Measurements from ENCODE around the gene PTBP3.
"Not testable (repeated sequence)": the region's sequence is repeated elsewhere in the genome, so short reads cannot be mapped to it uniquely, and the experiment has no call there.

Gene PTBP3

DNA sequence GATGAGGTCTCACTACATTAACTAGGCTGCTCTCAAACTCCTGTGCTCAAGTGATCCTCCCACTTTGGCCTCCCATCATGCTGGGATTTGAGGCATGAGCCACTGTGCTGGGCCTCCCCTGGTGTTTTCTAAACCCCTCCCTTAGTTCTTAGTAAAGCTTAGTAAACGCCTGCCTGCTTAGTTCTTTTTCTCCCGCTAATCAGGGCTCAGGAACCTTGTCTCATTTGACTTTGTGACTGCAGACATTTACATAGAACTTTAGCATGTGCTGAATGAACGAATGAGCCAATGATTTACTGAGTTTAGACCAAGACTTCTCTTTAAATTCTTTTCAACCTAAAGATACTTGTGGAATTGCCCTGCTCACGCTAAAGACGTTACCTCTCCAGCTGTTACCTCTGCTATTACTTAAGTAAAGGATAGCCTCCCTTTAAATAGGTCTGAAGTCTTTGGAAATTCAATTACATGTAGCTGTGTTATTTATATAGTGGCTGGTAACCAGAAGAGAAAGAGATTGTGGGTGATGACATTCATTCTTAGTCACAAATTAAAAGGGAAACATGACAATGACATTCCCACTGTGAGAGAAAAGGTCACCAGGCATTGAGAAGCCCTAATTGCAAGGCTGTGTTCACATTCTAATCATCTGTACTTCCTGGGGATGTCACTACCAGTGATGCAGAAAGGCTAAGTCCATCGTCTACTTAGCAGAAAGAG, 139.7 kb downstream of the PTBP3 start:
- ChIA-PET POLR2A (interaction anchor here (0.8 kb wide), 1 partner anchor 19 kb away, joined by 3 read pairs; the partner anchor contains the start of gene SUSD1), CTCF (no interaction called here)
- Histone ChIP-seq H3K9me3 (ENCODE audit: control insufficient read depth, insufficient read depth, low read depth, low read length) (no peaks in the 10 kb centered on the region), H3K36me3 (ENCODE audit: control insufficient read depth in 2 of 2, insufficient read depth in 1 of 2, low read length in 2 of 2) (no peaks in the 10 kb centered on the region), H3K4me1 (ENCODE audit: control insufficient read depth, insufficient read depth, low read length) (no peaks in the 10 kb centered on the region), H3K27ac (ENCODE audit: extremely low read depth, low read depth, low read length) (no peak overlapping the region), H3K4me3 (ENCODE audit: low read depth, low read length) (no peak overlapping the region)
- TF ChIP-seq ZNF274 (IDR thresholded peaks at IDR 0.05; ENCODE audit: low read length): no peak
- no peak for TF ChIP-seq ZNF274 (tag by site-specific recombination; IDR thresholded peaks at IDR 0.05; ENCODE audit: borderline replicate concordance)
- TF ChIP-seq, protein P1, sequence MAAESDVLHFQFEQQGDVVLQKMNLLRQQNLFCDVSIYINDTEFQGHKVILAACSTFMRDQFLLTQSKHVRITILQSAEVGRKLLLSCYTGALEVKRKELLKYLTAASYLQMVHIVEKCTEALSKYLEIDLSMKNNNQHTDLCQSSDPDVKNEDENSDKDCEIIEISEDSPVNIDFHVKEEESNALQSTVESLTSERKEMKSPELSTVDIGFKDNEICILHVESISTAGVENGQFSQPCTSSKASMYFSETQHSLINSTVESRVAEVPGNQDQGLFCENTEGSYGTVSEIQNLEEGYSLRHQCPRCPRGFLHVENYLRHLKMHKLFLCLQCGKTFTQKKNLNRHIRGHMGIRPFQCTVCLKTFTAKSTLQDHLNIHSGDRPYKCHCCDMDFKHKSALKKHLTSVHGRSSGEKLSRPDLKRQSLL (tag by site-specific recombination; IDR thresholded peaks at IDR 0.05): no peak
- TF ChIP-seq ZNF501 (tag by site-specific recombination; IDR thresholded peaks at IDR 0.05): no peak
- no peak for TF ChIP-seq PRDM1 (tag by site-specific recombination; IDR thresholded peaks at IDR 0.05)
- TF ChIP-seq SP3 (tag by site-specific recombination; IDR thresholded peaks at IDR 0.05): no peak
- no peak for TF ChIP-seq ZNF707 (tag by site-specific recombination; IDR thresholded peaks at IDR 0.05)
- no peak for TF ChIP-seq GLIS2 (tag by site-specific recombination; IDR thresholded peaks at IDR 0.05)
- TF ChIP-seq ZNF248 (tag by site-specific recombination; IDR thresholded peaks at IDR 0.05): no peak
- TF ChIP-seq ZFP69B (tag by site-specific recombination; IDR thresholded peaks at IDR 0.05): no peak
- TF ChIP-seq ZNF10 (tag by site-specific recombination; IDR thresholded peaks at IDR 0.05): no peak
- TF ChIP-seq SCRT1 (tag by site-specific recombination; IDR thresholded peaks at IDR 0.05; ENCODE audit: borderline replicate concordance): no peak
- TF ChIP-seq KLF8 (tag by site-specific recombination; IDR thresholded peaks at IDR 0.05): no peak
- no peak for TF ChIP-seq KLF9 (tag by site-specific recombination; IDR thresholded peaks at IDR 0.05; ENCODE audit: low read depth)
- TF ChIP-seq ZNF548 (tag by site-specific recombination; IDR thresholded peaks at IDR 0.05): no peak
- TF ChIP-seq ZBTB7A (tag by site-specific recombination; IDR thresholded peaks at IDR 0.05; ENCODE audit: low read depth): no peak
- TF ChIP-seq MZF1 (tag by site-specific recombination; IDR thresholded peaks at IDR 0.05; ENCODE audit: borderline replicate concordance): no peak
- TF ChIP-seq ZNF292 (tag by site-specific recombination; IDR thresholded peaks at IDR 0.05; ENCODE audit: borderline replicate concordance, low read depth): no peak
- TF ChIP-seq ZNF2 (tag by site-specific recombination; IDR thresholded peaks at IDR 0.05): no peak
- no peak for TF ChIP-seq KLF10 (tag by site-specific recombination; IDR thresholded peaks at IDR 0.05)
- TF ChIP-seq, protein P2, sequence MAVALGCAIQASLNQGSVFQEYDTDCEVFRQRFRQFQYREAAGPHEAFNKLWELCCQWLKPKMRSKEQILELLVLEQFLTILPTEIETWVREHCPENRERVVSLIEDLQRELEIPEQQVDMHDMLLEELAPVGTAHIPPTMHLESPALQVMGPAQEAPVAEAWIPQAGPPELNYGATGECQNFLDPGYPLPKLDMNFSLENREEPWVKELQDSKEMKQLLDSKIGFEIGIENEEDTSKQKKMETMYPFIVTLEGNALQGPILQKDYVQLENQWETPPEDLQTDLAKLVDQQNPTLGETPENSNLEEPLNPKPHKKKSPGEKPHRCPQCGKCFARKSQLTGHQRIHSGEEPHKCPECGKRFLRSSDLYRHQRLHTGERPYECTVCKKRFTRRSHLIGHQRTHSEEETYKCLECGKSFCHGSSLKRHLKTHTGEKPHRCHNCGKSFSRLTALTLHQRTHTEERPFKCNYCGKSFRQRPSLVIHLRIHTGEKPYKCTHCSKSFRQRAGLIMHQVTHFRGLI (tag by site-specific recombination; IDR thresholded peaks at IDR 0.05): no peak

- POLR2A ChIA-PET; H3K27ac ChIP-seq (ENCODE audit: extremely low read depth, low read depth, low read length); H3K36me3 ChIP-seq (ENCODE audit: control insufficient read depth in 2 of 2, insufficient read depth in 1 of 2, low read length in 2 of 2); H3K9me3 ChIP-seq (ENCODE audit: control insufficient read depth, insufficient read depth, low read depth, low read length); H3K4me1 ChIP-seq (ENCODE audit: control insufficient read depth, insufficient read depth, low read length); H3K4me3 ChIP-seq (ENCODE audit: low read depth, low read length): not testable (repeated sequence)
- CTCF ChIA-PET: interaction anchor here (1.8 kb wide), 1 partner anchor 16 kb away, joined by 5 read pairs; no protein-coding TSS in a partner anchor
Observed at GRCh38 chr9:112190320-112190719, 143.1 kb downstream of the PTBP3 start.

DNA sequence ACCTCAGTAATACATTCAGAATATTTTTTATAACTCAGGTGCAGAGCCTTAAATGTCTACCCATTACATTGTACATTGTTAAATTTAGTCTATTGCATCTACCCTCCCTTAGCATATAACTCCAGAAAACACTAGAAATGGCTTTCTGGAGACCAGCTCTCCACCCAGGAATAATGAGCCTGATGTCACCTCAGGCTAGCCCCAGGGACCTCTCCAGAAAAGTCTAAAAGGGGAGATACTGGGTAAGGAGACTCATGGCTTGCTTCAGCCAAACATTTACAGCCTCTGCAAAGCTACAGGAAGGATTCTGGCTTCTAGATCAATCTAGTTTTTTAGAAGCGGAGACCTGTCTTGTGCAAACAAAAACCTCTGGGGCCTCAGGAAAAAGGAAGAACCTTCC, 144.5 kb downstream of the PTBP3 start:
- ChIA-PET CTCF (interaction anchor here (0.7 to 1.8 kb wide), 2 partner anchors 15 to 34 kb away, joined by 3 to 5 read pairs; no protein-coding TSS in a partner anchor), POLR2A (interaction anchor here (0.7 kb wide), 1 partner anchor 10 kb away, joined by 3 read pairs; no protein-coding TSS in a partner anchor)
- no peaks in the 10 kb centered on the region for H3K4me1 ChIP-seq (ENCODE audit: control insufficient read depth, insufficient read depth, low read length)
- H3K36me3 ChIP-seq (ENCODE audit: control insufficient read depth in 2 of 2, insufficient read depth in 1 of 2, low read length in 2 of 2): no peaks in the 10 kb centered on the region
- H3K9me3 ChIP-seq (ENCODE audit: control insufficient read depth, insufficient read depth, low read depth, low read length): no peaks in the 10 kb centered on the region
- no peak for TF ChIP-seq ZNF211 (tag by site-specific recombination; IDR thresholded peaks at IDR 0.05; ENCODE audit: low read depth)
- no peak overlapping the region for H3K27ac ChIP-seq (ENCODE audit: extremely low read depth, low read depth, low read length)
- no peak overlapping the region for H3K4me3 ChIP-seq (ENCODE audit: low read depth, low read length)
